Inferior parietal cortex (tissue), 1 donor: ENCODE measurements around the gene MED25.

Experiments
- DNase-seq: peaks from one replicate; pipeline ENCODE4 v3.0.0-alpha.2; 2016; ENCODE audit errors: extremely low spot score

Gene MED25

DNA sequence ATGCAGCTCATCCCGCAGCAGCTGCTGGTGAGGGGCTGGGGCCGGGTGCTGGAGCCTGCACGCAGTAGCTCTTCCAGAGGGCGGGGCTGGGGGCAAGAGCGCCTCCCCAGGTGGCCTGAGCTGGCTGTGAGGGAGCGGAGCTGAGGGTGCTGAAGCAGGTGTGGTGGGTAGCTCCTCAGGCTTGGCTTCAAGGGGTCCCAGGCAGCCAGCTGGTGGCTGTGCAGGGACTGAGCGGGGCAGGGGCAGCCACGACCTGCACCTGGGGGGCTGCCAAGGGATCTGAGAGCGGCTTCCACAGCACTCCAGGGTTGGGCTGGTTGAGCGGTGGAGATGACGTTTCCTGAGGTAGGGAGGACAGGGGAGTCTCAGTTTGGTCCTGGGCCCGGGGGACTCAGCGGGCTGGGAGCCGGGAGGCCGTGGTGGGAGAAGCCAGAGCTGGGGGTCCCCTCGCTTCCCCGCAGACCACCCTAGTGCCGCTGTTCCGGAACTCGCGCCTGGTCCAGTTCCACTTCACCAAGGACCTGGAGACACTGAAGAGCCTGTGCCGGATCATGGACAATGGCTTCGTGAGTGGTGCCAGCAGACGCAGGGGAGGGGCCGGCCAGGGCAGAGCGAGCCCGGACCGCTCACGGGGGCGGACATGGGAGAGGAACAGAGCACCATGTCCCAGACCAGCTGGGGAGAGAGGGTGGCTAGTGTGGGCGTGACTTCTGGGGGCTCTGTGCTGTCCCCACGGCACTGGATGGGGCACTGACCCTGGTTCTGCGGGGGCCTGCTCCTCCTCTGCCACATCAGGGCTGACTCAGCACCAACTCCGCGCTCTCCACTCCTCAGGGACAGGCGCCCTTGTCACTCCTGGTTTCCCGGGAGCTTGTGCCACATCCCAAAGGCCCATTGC, 40.2 kb downstream of the MED25 start:
- no peak for DNase-seq

- no peak for DNase-seq
These were observed 41.7 kb downstream of the MED25 start for GRCh38 chr19:49859682-49860335.

DNA sequence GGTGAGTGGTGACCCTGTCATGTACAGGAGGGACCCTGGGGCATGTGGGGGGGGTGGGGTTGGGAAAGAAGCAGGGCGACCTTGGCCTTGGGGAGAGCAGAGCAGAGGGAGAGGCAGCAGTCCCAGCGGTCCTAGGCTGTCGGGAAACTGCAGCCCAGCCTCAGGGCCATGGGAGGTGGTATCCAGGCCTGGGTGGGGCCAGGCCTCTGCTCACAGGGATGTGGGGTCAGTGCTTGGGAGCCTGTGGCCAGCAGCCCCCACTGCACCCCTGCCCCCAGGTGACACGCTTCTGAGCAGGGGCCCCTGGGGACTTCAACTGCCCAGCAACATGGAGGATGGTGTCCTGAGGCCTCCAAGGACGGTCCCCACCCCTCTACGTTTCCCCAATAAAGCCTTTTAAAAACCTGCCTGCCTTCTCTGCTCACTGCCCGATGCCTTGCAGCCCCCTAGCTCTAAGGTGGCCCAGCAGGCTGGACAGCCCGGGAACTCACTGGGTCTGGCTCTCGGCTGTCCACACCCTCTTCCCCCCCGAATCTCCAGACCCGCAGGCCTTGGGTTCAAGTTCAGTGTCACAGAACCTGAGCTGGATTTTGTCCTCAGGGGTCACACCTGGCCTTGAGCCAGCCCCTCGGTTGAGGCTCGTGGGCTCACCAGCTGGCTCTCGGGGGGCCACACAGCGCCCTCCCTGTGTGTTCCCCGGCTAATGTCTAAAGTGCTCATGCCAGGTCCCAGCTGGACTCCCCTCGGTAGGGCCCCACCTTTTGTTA, 42.4 kb downstream of the MED25 start:
- no peak for DNase-seq

DNA sequence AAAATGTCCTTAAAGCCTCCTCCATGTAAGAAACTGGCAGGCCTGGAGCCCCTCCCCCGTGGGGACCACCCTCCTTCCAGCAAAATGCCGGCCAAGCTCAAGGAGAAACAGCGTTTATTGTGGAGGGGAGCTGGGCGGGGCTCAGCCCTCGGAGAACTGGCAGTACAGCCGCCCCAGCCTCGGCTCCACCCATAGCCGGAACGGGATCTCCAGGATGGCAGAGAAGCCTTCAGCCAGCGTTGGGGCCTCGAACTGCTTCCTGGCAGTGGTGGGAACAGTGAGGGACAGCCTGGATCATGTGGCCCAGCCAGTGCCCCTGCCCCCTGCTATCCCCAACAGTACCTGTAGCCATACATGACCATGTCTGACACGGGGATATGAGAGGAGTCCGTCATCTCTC, 43.0 kb downstream of the MED25 start:
- DNase-seq = no peak

DNA sequence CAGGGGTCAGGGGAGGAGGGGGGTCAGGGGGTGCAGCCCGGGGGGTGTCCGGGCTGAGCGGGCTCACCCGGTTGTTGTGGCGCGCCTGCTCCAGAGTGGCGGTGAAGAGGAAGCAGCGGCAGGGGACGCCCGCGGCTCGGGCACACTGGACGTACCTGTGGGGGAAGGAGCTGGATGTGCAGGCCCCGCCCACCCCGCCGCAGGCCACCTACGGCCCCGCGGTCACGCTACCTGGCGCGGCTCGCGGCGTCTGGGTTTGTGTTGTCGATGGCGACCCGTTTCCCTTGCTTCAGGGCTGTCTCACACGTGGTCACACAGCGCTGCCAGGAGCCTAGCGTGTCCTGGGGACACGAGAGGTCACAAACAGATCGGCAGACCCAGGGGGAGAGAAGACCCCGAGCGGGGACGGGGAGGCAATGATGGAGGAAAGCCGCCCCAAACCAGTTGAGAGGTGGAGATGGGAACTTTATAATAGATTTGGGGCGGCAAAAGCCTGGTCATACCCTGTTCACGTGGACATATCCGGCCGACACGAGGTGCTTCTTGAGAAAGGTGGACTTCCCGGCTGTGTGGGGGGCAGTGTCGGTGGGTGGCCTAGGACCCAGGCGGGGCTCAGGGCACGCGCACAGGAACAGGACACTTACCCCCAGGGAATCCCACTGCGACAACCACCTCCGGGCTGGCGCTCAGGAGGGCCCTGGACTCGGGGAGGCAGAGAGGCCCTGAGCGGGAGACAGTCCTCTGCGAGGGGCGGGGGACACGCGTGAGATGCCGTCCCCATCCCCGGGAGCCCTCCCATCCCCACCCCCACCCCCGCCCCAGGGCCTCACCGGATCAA, 43.7 kb downstream of the MED25 start:
- DNase-seq = no peak

DNA sequence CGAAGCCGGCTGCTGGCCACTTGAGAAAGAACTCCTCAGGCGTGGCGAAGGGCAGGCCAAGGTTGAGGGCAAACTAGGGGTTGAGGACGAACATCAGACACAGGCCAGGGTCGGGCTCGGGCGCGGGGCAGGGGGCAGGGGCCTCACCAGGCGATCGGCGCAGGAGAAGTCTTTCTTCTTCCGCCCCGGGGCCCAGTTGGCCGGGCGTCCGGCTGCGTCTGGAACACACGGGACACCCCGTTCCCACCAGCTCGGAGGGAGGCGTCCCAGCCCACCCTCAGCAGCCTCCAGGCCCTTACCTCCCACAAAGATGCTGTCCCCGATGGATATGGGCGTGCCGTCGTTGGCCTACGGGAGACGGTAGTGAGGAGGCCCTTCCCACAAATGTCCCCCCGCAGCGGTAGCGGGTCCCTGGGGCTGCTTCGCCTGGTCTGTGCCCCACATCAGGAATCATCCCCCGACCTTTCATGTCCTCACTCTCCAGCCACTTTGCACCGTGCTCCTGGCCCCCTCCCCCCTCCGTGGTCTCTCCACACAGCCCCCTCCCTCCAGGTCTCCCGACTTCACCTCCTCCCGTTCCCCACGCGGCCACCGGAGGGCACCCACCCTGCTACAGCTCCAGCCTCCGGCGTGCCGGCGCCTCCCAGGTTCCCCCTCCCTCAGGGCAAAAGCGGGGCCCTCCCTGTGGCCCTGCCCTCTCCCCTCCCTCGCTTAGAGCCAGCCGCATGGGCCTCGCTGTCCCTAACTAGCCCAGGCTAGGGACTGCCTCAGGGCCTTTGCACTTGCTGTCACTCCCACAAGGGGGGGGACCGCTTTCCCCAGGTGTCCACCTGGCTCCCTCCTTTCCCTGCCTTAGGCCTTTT, 44.5 kb downstream of the MED25 start:
- no peak for DNase-seq

DNA sequence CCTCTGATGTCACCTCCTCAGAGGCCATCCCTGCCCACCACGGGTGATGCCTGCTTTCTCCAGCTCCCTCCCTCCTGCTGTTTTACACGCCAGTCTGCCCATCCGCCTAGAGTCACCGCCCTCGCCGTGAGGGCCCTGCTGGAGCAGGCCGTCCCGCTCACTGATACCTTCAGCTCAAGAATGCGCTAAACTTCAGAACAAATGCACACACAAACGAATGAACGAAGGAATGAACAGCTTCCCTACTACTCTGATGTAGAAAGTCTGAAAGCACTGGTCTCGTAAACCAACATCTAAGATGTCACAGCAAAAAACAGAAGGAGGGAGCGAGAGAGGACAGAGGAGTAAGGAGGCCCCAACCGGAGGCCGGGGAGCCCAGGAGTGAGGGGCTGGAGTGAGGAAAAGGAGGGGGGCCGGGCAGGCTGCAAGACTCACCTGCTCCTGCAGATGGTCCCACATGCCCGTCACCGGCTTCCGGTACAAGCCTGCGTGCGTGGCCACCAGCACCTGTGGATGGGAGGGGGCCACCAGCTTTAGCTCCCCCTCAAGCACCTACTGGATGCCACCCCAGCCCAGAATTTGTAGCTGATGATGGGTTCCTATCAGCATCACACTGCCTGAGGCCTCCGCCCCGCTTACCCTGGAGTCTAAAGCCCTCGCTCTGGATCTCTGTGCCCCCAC, 45.3 kb downstream of the MED25 start:
- no peak for DNase-seq

- DNase-seq = no peak
These were observed 45.8 kb downstream of the MED25 start for GRCh38 chr19:49863935-49864320.

GRCh38 chr19:49864890-49865289, 46.8 kb downstream of the MED25 start:
- no peak for DNase-seq

- DNase-seq = peak; percentile 89
These were observed 49.1 kb downstream of the MED25 start, which contains the start of gene PNKP for GRCh38 chr19:49866933-49867782. Gene PNKP, minus strand, starts transcription at chr19:49867576. Its CDS starts 372 bp downstream, at chr19:49867204.

- DNase-seq = no peak
These were observed 51.0 kb downstream of the MED25 start for GRCh38 chr19:49869009-49869483.

GRCh38 chr19:49869484-49870308, 51.6 kb downstream of the MED25 start:
- peak; percentile 100 for DNase-seq

DNA sequence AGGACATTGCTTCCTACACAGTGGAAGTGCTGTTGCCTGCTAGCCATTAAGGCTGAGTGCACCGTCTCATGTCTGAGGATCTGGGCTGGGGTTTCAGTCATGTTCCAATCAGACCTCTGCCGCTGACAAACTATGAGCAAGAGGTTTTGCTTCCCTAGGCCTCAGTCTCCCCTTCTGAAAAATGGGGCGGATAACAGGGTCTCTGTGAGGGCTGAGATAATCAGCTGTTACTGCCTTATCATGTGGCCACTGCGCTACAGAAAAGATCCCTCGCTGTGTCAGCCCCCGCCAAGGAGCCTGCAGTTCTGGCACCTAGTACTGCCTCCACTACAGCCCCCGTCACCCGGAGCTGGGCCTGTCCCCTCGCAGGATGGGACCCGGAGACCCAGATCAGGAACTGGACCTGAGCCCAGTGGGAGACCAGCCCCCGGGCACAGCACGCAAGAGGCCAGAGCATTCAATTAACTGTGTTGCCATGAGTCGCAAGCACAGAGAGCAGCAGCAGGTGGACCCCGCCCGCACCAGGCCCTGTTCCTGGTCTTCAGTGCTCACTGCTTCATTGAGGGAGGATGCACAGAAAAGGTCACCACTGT, 52.3 kb downstream of the MED25 start:
- no peak for DNase-seq

DNA sequence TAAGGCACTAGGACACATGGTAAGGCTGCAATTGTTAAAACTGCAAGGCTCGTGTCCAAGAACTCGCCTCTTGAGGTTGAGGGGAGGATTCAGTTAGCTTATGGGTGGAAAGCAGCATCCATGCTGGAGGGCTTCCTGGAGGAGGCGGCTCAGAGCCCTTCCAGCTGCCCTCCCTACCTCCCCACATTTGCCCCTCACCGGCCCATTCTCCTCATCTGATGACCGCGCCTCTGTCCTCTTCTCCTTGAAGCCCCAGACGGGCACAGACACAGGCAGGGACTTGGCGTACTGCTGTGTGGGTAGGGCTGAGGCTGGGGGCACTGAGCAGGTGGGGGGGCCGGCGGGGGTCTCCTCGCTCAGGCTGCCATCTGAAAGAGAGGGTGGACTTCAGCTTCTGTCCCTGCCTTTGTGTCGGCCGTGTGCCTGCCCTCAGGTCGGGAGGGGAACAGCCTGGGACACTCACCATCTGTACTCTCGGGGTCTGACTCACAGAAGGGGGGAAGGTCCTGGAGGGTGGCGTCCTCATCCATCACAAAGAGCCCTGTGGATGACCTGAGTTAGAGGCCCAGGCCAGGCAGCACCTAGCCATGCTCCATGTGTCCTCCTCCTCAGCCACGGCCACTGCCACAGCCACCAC, 53.4 kb downstream of the MED25 start:
- no peak for DNase-seq

DNA sequence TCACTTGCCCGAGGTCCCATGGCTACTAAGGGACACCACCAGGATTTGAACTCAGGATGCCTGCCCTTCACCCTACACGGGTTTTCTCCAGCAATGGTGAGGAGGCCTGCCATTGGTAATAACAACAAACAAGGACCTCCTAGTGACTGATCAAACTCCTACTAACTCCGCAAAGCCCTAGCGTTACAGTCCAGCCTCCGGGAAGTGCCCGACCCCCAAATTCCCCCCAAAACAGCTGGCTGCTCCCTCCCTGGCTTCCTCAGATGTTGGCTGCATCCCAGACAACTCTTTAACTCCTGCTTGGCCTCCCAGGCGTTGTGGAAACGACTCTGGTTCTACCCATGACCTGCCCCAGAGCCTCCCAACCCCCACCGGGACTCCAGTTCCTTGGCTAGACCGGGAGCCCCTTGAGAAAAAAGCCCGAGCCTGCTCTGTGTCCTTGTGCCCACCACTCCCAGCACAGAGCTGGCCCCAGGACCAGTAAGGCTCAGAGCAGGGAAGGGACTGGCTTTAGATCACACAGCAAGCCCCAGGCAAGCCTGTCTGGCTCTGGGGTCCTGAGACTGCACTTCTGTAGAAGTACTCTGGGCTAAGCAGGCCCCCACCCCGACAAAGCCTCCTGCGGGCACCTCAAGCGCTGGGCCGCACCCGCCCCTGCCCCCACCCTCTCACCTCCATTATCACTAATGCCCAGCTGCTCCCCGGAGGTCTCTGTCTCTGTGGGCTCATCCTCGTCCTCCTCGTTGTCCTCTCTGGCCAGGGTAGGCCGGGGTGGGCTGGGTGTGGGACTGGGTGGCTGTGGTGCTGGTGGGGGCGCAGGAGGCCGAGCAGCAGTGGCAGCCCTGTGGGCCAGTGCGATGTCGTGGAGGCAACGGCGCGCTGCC, 54.4 kb downstream of the MED25 start:
- no peak for DNase-seq

DNA sequence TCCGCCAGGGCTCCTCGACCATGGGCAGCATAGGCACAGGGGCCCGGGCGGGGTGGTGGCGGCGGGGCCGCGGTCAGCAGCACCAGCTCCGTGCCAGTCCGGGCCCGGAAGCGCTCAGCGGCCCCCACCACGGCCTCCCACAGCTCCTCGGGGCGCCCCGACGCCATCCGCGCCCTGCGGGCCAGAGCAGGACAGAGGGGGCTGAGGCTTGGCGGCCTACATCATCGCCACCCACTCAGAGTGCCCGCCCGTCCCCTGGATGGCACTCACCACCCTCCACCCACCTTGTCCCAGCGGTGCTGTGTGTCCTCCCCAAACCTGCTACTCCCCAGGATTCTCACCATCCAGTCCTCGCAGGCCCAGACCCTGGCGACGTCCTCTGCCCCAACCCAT, 55.0 kb downstream of the MED25 start:
- DNase-seq = no peak
